CD8-positive, alpha-beta memory T cell (primary cell): ENCODE data around the gene DAB2IP. TPM values are rescaled to one million over a fixed set of nuclear protein-coding genes. Genes with fewer than 3 reads are reported as not detected.
"Not testable (repeated sequence)": the region's sequence is repeated elsewhere in the genome, so short reads cannot be mapped to it uniquely, and the experiment has no call there.

Experiments used
- CTCF ChIA-PET: fragments of 350-600 bp; sonication (Branson Sonifier 250); formaldehyde crosslinking; loops from one replicate; lab custom pipeline; 2021; ENCODE audit warnings: antibody characterized with exemption; lab: Charles Lee
- POLR2A ChIA-PET: fragments of 350-600 bp; sonication (Branson Sonifier 250); formaldehyde crosslinking; loops from one replicate; lab custom pipeline; 2021; ENCODE audit warnings: antibody characterized with exemption; lab: Charles Lee
- DNase-seq, 5 donors: peaks; one replicate each; pipeline versions ENCODE4 v3.0.0 to v3.0.0-alpha.2; 2020 to 2022; ENCODE audit warnings: mixed read lengths in 1 of 5
- H3K27ac ChIP-seq: one replicate; pipeline ENCODE4 v1.7.0; 2013; ENCODE audit warnings: low read depth, mild to moderate bottlenecking, low read length, moderate library complexity
- H3K27me3 ChIP-seq: 2 replicates; pipeline ENCODE4 v1.7.0; 2013; ENCODE audit warnings: low read length, mild to moderate bottlenecking; ENCODE audit not compliant: insufficient read depth, poor library complexity, severe bottlenecking
- H3K36me3 ChIP-seq: 2 replicates; pipeline ENCODE4 v1.7.0; 2013; ENCODE audit warnings: mild to moderate bottlenecking, low read length, moderate library complexity; ENCODE audit not compliant: insufficient read depth
- H3K4me1 ChIP-seq: 2 replicates; pipeline ENCODE4 v1.7.0; 2013; ENCODE audit warnings: mild to moderate bottlenecking, low read length, moderate library complexity; ENCODE audit not compliant: insufficient read depth
- H3K4me3 ChIP-seq: 2 replicates; pipeline ENCODE4 v1.7.0; 2013; ENCODE audit warnings: mild to moderate bottlenecking, low read length
- H3K9me3 ChIP-seq: 2 replicates; pipeline ENCODE4 v1.7.0; 2013; ENCODE audit warnings: mild to moderate bottlenecking, low read length
- H3K27ac Mint-ChIP-seq, 8 donors: one replicate each; pipeline ENCODE4 v1.8.0; 2020 to 2021; ENCODE audit warnings: mixed read lengths in 8 of 8, mild to moderate bottlenecking in 6 of 8, inconsistent platforms in 3 of 8, moderate library complexity in 3 of 8
- H3K27me3 Mint-ChIP-seq, 2 donors: one replicate each; pipeline ENCODE4 v1.8.0; 2020 to 2021; ENCODE audit warnings: mixed read lengths in 2 of 2, mild to moderate bottlenecking in 1 of 2, moderate library complexity in 1 of 2
- H3K36me3 Mint-ChIP-seq, 3 donors: one replicate each; pipeline ENCODE4 v1.8.0; 2020 to 2021; ENCODE audit warnings: mixed read lengths in 3 of 3, inconsistent platforms in 1 of 3, mild to moderate bottlenecking in 1 of 3
- H3K4me1 Mint-ChIP-seq, 3 donors: one replicate each; pipeline ENCODE4 v1.8.0; 2020 to 2021; ENCODE audit warnings: mixed read lengths in 3 of 3, inconsistent platforms in 1 of 3, mild to moderate bottlenecking in 1 of 3
- H3K4me3 Mint-ChIP-seq, 7 donors: one replicate each; pipeline ENCODE4 v1.8.0; 2020 to 2021; ENCODE audit warnings: mixed read lengths in 7 of 7, mild to moderate bottlenecking in 6 of 7, moderate library complexity in 4 of 7, inconsistent platforms in 2 of 7
- H3K9me3 Mint-ChIP-seq, 5 donors: one replicate each; pipeline ENCODE4 v1.8.0; 2020 to 2022; ENCODE audit warnings: mixed read lengths in 5 of 5, mild to moderate bottlenecking in 3 of 5, moderate library complexity in 2 of 5, inconsistent platforms in 1 of 5
- polyA plus RNA-seq: library from polyadenylated mRNA; unstranded; fragments of 300-500 nt; fragmentation: Illumina TruSeq; gene quantifications from one replicate; pipeline ENCODE4 v1.2.3, GENCODE V29; 2021
- total RNA-seq, 2 experiments: library from RNA; stranded (reverse); gene quantifications; one replicate each; pipeline ENCODE4 v1.2.3, GENCODE V29; 2021

Gene DAB2IP
- total and polyA plus RNA-seq, 3 experiments from 2014 or later, result 0.15 to 0.41 (median 0.27) TPM

- no peaks in the 10 kb centered on the region for H3K36me3 Mint-ChIP-seq
- H3K4me3 Mint-ChIP-seq, result no peak overlapping the region
- H3K27me3 ChIP-seq, result peaks cover 6% of the 10 kb centered on the region
- no peak for DNase-seq
- H3K27me3 Mint-ChIP-seq, result peaks cover 26 to 65% of the 10 kb centered on the region in 2 donors
- no peak overlapping the region for H3K27ac ChIP-seq
- H3K9me3 Mint-ChIP-seq, result no peaks in the 10 kb centered on the region
- peaks cover 5% of the 10 kb centered on the region for H3K4me1 ChIP-seq
- ChIA-PET POLR2A (no interaction called here), CTCF (no interaction called here)
- H3K4me1 Mint-ChIP-seq, result peaks cover 13 to 18% (median 18%) of the 10 kb centered on the region in 3 donors
- H3K4me3 ChIP-seq, result no peak overlapping the region
- H3K36me3 ChIP-seq, result no peaks in the 10 kb centered on the region
- no peak overlapping the region for H3K27ac Mint-ChIP-seq
- no peaks in the 10 kb centered on the region for H3K9me3 ChIP-seq
Observed at GRCh38 chr9:121610638-121610953, 40.8 kb upstream of the DAB2IP start.

GRCh38 chr9:121612511-121612998 is 38.9 kb upstream of the DAB2IP start:
- Histone ChIP-seq H3K27ac (no peak overlapping the region), H3K27me3 (peaks cover 6% of the 10 kb centered on the region), H3K9me3 (no peaks in the 10 kb centered on the region), H3K36me3 (no peaks in the 10 kb centered on the region), H3K4me3 (no peak overlapping the region), H3K4me1 (peaks cover 5% of the 10 kb centered on the region)
- POLR2A ChIA-PET, result no interaction called here
- no peak for DNase-seq
- Mint-ChIP-seq H3K4me1 (peaks cover 13 to 18% (median 18%) of the 10 kb centered on the region in 3 donors), H3K36me3 (no peaks in the 10 kb centered on the region), H3K4me3 (peak overlapping the region in 4 of 7 donors; percentile 3 to 80 (median 25)), H3K9me3 (no peaks in the 10 kb centered on the region), H3K27ac (no peak overlapping the region), H3K27me3 (peaks cover 26 to 62% of the 10 kb centered on the region in 2 donors)
- CTCF ChIA-PET, result no interaction called here

- Histone ChIP-seq H3K27ac (no peak overlapping the region), H3K4me1 (peaks cover 5% of the 10 kb centered on the region), H3K36me3 (no peaks in the 10 kb centered on the region), H3K4me3 (no peak overlapping the region), H3K9me3 (no peaks in the 10 kb centered on the region), H3K27me3 (peaks cover 6% of the 10 kb centered on the region)
- Mint-ChIP-seq H3K4me1 (peaks cover 13 to 18% (median 18%) of the 10 kb centered on the region in 3 donors), H3K4me3 (peak overlapping the region in 5 of 7 donors; percentile 6 to 80 (median 46)), H3K9me3 (no peaks in the 10 kb centered on the region), H3K27ac (peak overlapping the region in 2 of 8 donors; percentile 45 to 47), H3K36me3 (no peaks in the 10 kb centered on the region), H3K27me3 (peaks cover 26 to 56% of the 10 kb centered on the region in 2 donors)
- DNase-seq, result no peak
- POLR2A ChIA-PET, result no interaction called here
- CTCF ChIA-PET, result no interaction called here
Observed at GRCh38 chr9:121613009-121613752, 38.3 kb upstream of the DAB2IP start.

DNA sequence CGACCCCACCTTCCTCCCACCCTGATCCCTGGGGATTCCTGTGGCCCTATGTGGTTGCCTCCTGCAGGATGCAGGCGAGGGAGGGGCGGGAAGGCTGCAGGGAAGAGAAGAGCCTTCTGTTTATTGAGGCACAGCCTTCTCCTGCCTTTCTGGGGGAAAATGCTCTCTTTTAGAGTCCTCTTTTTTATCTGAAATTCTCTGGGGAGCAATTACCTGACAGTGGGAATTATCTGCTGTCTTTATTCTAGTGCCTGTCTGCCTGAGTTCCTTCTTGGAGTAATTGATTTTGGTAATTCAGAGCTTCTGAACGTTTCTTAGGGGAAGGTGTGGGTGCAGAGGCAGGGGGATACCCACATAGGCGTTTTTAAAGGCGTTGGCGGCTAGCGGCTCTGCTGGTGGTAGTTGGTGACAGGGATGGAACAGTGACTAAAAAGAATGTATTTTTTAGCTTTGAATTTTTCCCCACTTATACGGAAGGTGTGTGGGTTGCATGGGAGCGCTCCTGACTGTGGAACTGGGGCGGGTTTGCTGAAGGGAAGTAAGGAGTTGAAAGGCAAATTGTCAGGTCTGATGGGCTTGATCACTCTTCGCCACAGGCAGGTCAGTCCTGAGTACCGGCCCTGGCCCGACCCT is 35.2 kb upstream of the DAB2IP start:
- H3K9me3 Mint-ChIP-seq, result no peaks in the 10 kb centered on the region
- H3K36me3 ChIP-seq, result no peaks in the 10 kb centered on the region
- H3K27ac ChIP-seq, result no peak overlapping the region
- no peak for DNase-seq
- H3K27me3 ChIP-seq, result peaks cover 3% of the 10 kb centered on the region
- no peak overlapping the region for H3K4me3 ChIP-seq
- peaks cover 13 to 18% (median 18%) of the 10 kb centered on the region in 3 donors for H3K4me1 Mint-ChIP-seq
- H3K4me1 ChIP-seq, result peaks cover 5% of the 10 kb centered on the region
- POLR2A ChIA-PET, result no interaction called here
- no peak overlapping the region for H3K27ac Mint-ChIP-seq
- no peaks in the 10 kb centered on the region for H3K36me3 Mint-ChIP-seq
- H3K9me3 ChIP-seq, result no peaks in the 10 kb centered on the region
- peaks cover 20 to 37% of the 10 kb centered on the region in 2 donors for H3K27me3 Mint-ChIP-seq
- CTCF ChIA-PET, result no interaction called here
- H3K4me3 Mint-ChIP-seq, result no peak overlapping the region

GRCh38 chr9:121618504-121618903 is 32.9 kb upstream of the DAB2IP start:
- Mint-ChIP-seq H3K36me3 (no peaks in the 10 kb centered on the region), H3K9me3 (no peaks in the 10 kb centered on the region), H3K27me3 (peaks cover 10 to 25% of the 10 kb centered on the region in 2 donors), H3K4me1 (peaks cover 4 to 5% (median 4%) of the 10 kb centered on the region in 3 donors), H3K27ac (no peak overlapping the region), H3K4me3 (no peak overlapping the region)
- H3K4me3 ChIP-seq, result no peak overlapping the region
- DNase-seq, result no peak
- CTCF ChIA-PET, result no interaction called here
- POLR2A ChIA-PET, result no interaction called here
- no peak overlapping the region for H3K27ac ChIP-seq
- H3K27me3 ChIP-seq, result no peaks in the 10 kb centered on the region
- H3K4me1 ChIP-seq, result peaks cover 2% of the 10 kb centered on the region
- H3K36me3 ChIP-seq, result no peaks in the 10 kb centered on the region
- no peaks in the 10 kb centered on the region for H3K9me3 ChIP-seq

DNA sequence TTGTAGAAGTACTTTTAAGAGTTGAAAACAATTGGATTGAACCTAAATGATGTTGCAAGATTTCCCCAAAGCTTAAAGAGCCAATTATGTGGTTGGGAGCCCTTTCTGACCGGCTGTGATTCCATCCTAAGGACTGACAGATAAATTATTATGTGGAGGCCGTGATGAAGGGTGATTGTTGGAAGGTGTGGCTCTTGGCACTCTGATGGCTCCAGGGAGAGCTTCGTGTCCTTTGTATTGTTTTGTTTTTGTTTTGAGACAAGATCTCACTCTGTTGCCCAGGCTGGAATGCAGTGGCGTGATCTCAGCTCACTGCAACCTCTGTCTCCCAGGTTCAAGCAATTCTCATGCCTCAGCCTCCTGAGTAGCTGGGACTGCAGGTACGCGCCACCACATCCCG is 32.5 kb upstream of the DAB2IP start:
- DNase-seq, POLR2A ChIA-PET, CTCF ChIA-PET: not testable (repeated sequence)

GRCh38 chr9:121619545-121620324 is 31.7 kb upstream of the DAB2IP start:
- Mint-ChIP-seq H3K4me1 (no peaks in the 10 kb centered on the region), H3K27me3 (peaks cover 3 to 20% of the 10 kb centered on the region in 2 donors), H3K4me3 (no peak overlapping the region), H3K9me3 (no peaks in the 10 kb centered on the region), H3K36me3 (no peaks in the 10 kb centered on the region), H3K27ac (no peak overlapping the region)
- Histone ChIP-seq H3K27me3 (no peaks in the 10 kb centered on the region), H3K4me3 (no peak overlapping the region), H3K4me1 (no peaks in the 10 kb centered on the region), H3K36me3 (no peaks in the 10 kb centered on the region), H3K27ac (no peak overlapping the region), H3K9me3 (no peaks in the 10 kb centered on the region)
- DNase-seq, result no peak
- ChIA-PET CTCF (interaction anchor here (1.7 kb wide), 1 partner anchor 10 kb away, joined by 3 read pairs; no protein-coding TSS in a partner anchor), POLR2A (no interaction called here)

More for the DNA sequence above, 32.5 kb upstream of the DAB2IP start:
- not testable (repeated sequence) for H3K9me3 ChIP-seq, H3K4me1 ChIP-seq, H3K27ac ChIP-seq, H3K36me3 Mint-ChIP-seq, H3K36me3 ChIP-seq, H3K4me3 ChIP-seq, H3K27ac Mint-ChIP-seq, H3K4me1 Mint-ChIP-seq, H3K9me3 Mint-ChIP-seq, H3K4me3 Mint-ChIP-seq, H3K27me3 ChIP-seq
- H3K27me3 Mint-ChIP-seq, result peaks cover 9 to 21% of the 10 kb centered on the region in 2 donors

GRCh38 chr9:121620325-121620673 is 31.1 kb upstream of the DAB2IP start:
- H3K27ac ChIP-seq, result no peak overlapping the region
- Mint-ChIP-seq H3K36me3 (no peaks in the 10 kb centered on the region), H3K9me3 (no peaks in the 10 kb centered on the region), H3K27ac (no peak overlapping the region), H3K4me1 (no peaks in the 10 kb centered on the region), H3K4me3 (no peak overlapping the region), H3K27me3 (peaks cover 2 to 18% of the 10 kb centered on the region in 2 donors)
- DNase-seq, result no peak
- no peaks in the 10 kb centered on the region for H3K27me3 ChIP-seq
- CTCF ChIA-PET, result interaction anchor here (1.7 kb wide), 1 partner anchor 11 kb away, joined by 3 read pairs; no protein-coding TSS in a partner anchor
- H3K9me3 ChIP-seq, result no peaks in the 10 kb centered on the region
- no peak overlapping the region for H3K4me3 ChIP-seq
- H3K4me1 ChIP-seq, result no peaks in the 10 kb centered on the region
- POLR2A ChIA-PET, result no interaction called here
- H3K36me3 ChIP-seq, result no peaks in the 10 kb centered on the region
